ENCODE results near the gene NSDHL. TPM values are rescaled to one million over a fixed set of nuclear protein-coding genes. Genes with fewer than 3 reads are reported as not detected.

The NSDHL gene
- 38.2 to 49.3 TPM (median 41.3 TPM) in 5 replicates for total RNA-seq (2022; extraction: Qiagen RNA extraction; ENCODE audit: low read depth)

GRCh38 chrX:152830312-152831305, at the start of gene NSDHL, which contains the start of gene CETN2:
Gene NSDHL, plus strand, starts transcription at chrX:152831063. Its CDS starts 15,262 bp downstream, at chrX:152846325.
Gene CETN2, minus strand, starts transcription at chrX:152830757. Its CDS starts 47 bp downstream, at chrX:152830710.

GRCh38 chrX:152897222-152898131, 66.6 kb downstream of the NSDHL start, which contains the start of gene ZNF185:
Gene ZNF185, plus strand, starts transcription at chrX:152898067. Its CDS starts 16,423 bp downstream, at chrX:152914490.

Other genes with a start within 250 kb of the NSDHL start
- gene GABRQ, start 193.2 kb upstream of the NSDHL start, total RNA-seq (2022; extraction: Qiagen RNA extraction; ENCODE audit: low read depth) = 0.19 to 0.36 TPM (median 0.27 TPM) in 5 replicates
- gene MAGEA3, start 132.3 kb upstream of the NSDHL start, total RNA-seq (2022; extraction: Qiagen RNA extraction; ENCODE audit: low read depth) = 2.5 to 4.6 TPM (median 2.8 TPM) in 5 replicates
- gene CSAG2, start 121.8 kb upstream of the NSDHL start, total RNA-seq (2022; extraction: Qiagen RNA extraction; ENCODE audit: low read depth) = not detected in 5 replicates
- 0.23 TPM in 1 of 5 replicates, not detected in the others for gene MAGEA2B, start 116.4 kb upstream of the NSDHL start, total RNA-seq (2022; extraction: Qiagen RNA extraction; ENCODE audit: low read depth)
- gene CSAG1, start 97.3 kb upstream of the NSDHL start, total RNA-seq (2022; extraction: Qiagen RNA extraction; ENCODE audit: low read depth) = 0.25 to 0.82 TPM (median 0.59 TPM) in 5 replicates
- 0.08 to 0.20 TPM (median 0.13 TPM) in 4 of 5 replicates, not detected in the other for gene MAGEA12, start 97.3 kb upstream of the NSDHL start, total RNA-seq (2022; extraction: Qiagen RNA extraction; ENCODE audit: low read depth)
- not detected in 5 replicates for gene MAGEA2, start 77.2 kb upstream of the NSDHL start, total RNA-seq (2022; extraction: Qiagen RNA extraction; ENCODE audit: low read depth)
- gene CSAG3, start 71.8 kb upstream of the NSDHL start, total RNA-seq (2022; extraction: Qiagen RNA extraction; ENCODE audit: low read depth) = not detected in 5 replicates
- gene MAGEA6, start 61.4 kb upstream of the NSDHL start, total RNA-seq (2022; extraction: Qiagen RNA extraction; ENCODE audit: low read depth) = 9.7 to 14.0 TPM (median 13.3 TPM) in 5 replicates
- gene CETN2, start 306 bp upstream of the NSDHL start, total RNA-seq (2022; extraction: Qiagen RNA extraction; ENCODE audit: low read depth) = 52.9 to 93.9 TPM (median 72.5 TPM) in 5 replicates
- gene ZNF185, start 67.0 kb downstream of the NSDHL start, total RNA-seq (2022; extraction: Qiagen RNA extraction; ENCODE audit: low read depth) = 6.2 to 7.2 TPM (median 6.6 TPM) in 5 replicates
- gene PNMA5, start 163.1 kb downstream of the NSDHL start, total RNA-seq (2022; extraction: Qiagen RNA extraction; ENCODE audit: low read depth) = not detected in 5 replicates
- gene PNMA3, start 225.4 kb downstream of the NSDHL start, total RNA-seq (2022; extraction: Qiagen RNA extraction; ENCODE audit: low read depth) = 0.13 to 0.20 TPM (median 0.14 TPM) in 5 replicates
- 3.2 to 5.5 TPM (median 5.1 TPM) in 5 replicates for gene PNMA6A, start 241.4 kb downstream of the NSDHL start, total RNA-seq (2022; extraction: Qiagen RNA extraction; ENCODE audit: low read depth)

All from A549 treated with RU486 at 1 μM for 4 hours (cell line).